GM13977 (cell line): ENCODE data around the gene LMTK2.

Source experiments
- DNase-seq: peaks from one replicate; pipeline ENCODE4 v3.0.0; 2012; ENCODE audit warnings: low spot score
- in situ Hi-C: fragments of 300-500 bp; cut with MboI; formaldehyde crosslinking; loops from one replicate; pipeline ENCODE4 v1.12.0; 2022; ENCODE audit warnings: low sequenced_read_pairs, low pct_unique_long_range_greater_than_20kb, mixed read lengths, inconsistent platforms; ENCODE audit not compliant: unreplicated experiment
- TF ChIP-seq, protein P1 (sequence below): IDR thresholded peaks from 2 replicates; pipeline ENCODE4 v1.5.1; 2012; ENCODE audit warnings: mild to moderate bottlenecking, control low read depth; ENCODE audit not compliant: insufficient read depth; ENCODE audit errors: extremely low read depth, missing control alignments

The LMTK2 gene

DNA sequence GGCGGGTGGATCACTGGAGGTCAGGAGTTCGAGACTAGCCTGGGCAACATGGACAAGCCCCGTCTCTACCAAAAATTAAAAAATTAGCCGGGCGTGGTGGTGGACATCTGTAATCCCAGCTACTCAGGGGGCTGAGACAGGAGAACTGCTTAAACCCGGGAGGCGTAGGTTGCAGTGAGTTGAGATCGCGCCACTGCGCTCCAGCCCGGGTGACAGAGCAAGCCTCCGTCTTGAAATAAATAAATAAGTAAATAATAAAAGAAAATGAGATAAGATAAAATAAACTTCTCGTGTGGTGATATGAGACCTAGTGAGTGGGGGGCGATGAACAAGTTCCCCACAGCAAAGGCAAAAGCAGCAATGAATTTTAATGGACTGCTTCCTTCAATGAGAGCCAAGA, 33.6 kb upstream of the LMTK2 start:
- in situ Hi-C loops, result no loop called here
- DNase-seq, result no peak
- TF ChIP-seq, protein P1, sequence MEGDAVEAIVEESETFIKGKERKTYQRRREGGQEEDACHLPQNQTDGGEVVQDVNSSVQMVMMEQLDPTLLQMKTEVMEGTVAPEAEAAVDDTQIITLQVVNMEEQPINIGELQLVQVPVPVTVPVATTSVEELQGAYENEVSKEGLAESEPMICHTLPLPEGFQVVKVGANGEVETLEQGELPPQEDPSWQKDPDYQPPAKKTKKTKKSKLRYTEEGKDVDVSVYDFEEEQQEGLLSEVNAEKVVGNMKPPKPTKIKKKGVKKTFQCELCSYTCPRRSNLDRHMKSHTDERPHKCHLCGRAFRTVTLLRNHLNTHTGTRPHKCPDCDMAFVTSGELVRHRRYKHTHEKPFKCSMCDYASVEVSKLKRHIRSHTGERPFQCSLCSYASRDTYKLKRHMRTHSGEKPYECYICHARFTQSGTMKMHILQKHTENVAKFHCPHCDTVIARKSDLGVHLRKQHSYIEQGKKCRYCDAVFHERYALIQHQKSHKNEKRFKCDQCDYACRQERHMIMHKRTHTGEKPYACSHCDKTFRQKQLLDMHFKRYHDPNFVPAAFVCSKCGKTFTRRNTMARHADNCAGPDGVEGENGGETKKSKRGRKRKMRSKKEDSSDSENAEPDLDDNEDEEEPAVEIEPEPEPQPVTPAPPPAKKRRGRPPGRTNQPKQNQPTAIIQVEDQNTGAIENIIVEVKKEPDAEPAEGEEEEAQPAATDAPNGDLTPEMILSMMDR, result no peak

DNA sequence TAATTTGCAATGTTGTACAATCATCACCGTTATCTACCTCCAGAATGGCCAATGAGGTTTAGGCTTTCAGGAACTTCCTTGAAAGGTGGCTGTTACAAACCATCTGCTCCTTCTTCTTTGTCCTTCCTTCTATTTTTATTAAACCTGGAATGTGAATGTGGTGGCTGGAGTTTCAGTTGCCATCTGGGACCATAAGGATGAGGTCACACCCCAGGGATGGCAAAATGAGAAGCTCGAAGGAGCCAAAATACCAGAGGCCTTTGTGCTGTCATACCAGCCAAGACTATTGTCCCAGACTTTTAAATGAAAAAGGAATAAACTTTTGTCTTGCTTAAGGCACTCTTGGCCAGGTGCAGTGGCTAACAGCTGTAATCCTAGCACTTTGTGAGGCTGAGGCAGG, 30.9 kb upstream of the LMTK2 start:
- no peak for DNase-seq
- TF ChIP-seq, protein P1, result no peak
- in situ Hi-C loops, result no loop called here

DNA sequence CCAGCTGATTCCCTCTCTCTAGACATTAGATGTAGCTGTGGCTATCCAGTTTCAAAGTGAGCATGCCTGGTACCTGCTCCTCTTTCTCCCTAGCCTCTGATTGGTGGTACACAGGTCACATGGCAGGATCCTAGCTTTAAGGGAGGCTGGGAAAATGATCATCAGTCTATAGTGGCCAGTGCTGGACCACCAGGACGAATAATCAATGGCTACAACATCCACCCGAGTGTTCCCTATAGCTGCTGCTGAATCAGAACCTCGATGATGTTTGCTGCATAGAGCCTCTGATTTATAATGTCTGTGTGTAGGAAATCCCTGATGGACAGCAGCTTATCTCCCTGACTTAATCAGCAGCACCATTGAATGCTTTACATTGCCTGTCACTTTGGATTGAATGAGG, 28.9 kb upstream of the LMTK2 start:
- TF ChIP-seq, protein P1, result no peak
- in situ Hi-C loops, result no loop called here
- no peak for DNase-seq

DNA sequence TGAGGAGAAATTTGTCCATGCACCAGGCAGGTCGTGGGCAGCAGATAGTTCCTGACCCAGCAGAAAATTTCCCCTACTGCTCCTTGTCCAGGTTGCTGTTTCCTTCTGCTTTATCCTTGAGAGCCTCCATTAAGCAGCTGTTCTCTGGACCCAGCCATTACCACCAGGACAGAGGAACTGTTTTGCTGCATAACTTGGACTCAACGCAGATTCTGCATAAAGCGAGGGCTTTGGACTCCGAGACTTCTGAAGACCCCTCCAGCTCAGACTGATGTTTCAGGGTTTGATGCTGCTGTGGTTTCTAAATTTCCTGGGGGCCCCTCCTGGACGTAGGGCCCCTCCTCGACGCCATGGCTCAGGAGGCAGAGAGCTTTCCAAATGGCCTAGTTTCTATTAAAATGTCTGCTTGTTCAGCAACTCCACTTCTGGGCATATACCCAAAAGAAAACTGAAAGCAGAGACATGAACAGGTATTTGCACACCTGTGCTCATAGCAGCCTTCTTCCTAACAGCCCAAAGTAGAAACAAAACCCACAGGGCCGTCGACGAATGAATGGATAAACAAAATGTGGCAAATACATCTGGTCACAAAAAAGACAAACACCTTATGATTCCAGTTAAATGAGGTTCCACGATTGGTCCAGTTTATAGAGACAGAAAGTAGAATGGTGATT, 28.3 kb upstream of the LMTK2 start:
- in situ Hi-C loops, result no loop called here
- TF ChIP-seq, protein P1, result no peak
- no peak for DNase-seq

DNA sequence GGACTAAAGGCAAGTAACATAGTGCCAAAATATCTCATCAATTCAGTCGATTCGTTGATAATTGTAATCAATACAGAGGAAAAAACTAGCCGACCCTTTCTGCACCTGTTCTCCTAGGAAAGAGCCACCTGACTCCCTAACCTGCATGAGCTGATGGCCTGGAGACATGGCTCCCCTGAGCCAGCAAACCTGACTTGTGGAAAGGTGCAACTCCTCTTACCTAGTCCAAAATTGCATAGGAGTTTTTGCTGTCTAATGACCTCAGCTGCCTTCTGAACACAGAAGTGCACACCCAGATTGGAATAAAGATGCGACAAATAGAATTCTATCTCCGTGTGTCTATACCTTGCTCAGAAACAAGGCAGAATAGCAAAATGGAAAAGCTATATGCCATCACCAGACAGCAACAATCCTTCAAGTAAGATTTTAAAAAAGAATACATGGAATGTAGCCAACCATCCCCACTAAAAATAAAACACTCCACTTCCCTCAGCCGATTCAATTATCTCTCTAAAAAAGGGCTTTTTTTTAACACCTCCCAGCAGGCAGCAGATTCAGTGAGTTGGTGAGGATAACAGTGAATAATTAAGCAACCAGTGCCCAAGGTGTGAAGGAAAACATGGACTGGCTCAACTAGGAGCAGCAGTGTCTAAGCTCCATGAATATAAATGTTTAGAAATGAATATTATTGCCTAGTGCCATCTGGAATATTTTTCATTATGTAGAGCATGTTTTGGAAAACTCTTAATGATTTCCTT, 26.6 kb upstream of the LMTK2 start:
- DNase-seq, result no peak
- TF ChIP-seq, protein P1, result no peak
- in situ Hi-C loops, result no loop called here

DNA sequence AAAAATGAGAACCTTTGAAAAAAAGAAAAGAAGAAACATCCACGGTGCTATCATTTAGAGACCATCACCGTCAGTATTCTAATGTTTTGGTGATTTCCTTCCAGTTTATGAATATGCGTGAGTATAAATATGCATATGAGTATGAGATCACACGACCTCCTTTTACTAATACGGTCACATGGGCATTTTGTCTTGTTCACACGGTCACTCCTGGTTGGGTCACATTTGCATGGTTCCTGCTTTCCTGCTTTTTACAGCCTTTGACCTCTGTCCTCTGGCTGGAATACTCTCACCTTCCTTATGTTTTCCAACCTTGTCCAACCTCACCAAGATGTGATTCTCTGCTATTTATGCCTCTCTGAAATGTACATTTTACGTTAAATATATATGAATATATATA, 25.3 kb upstream of the LMTK2 start:
- TF ChIP-seq, protein P1, result no peak
- in situ Hi-C loops, result no loop called here
- DNase-seq, result no peak
